ENCODE results near the gene SUGCT.
A peak's percentile ranks its signal among the peaks of the same experiment; 100 is the strongest.

The SUGCT gene

GRCh38 chr7:40566879-40567278 lies 432.1 kb downstream of the SUGCT start:
- in situ Hi-C loops (cut with HindIII; ENCODE audit: low pct_ligation_motif_present, low sequenced_read_pairs): no loop called here
- DNase-seq: no peak
- TF ChIP-seq, protein P1, sequence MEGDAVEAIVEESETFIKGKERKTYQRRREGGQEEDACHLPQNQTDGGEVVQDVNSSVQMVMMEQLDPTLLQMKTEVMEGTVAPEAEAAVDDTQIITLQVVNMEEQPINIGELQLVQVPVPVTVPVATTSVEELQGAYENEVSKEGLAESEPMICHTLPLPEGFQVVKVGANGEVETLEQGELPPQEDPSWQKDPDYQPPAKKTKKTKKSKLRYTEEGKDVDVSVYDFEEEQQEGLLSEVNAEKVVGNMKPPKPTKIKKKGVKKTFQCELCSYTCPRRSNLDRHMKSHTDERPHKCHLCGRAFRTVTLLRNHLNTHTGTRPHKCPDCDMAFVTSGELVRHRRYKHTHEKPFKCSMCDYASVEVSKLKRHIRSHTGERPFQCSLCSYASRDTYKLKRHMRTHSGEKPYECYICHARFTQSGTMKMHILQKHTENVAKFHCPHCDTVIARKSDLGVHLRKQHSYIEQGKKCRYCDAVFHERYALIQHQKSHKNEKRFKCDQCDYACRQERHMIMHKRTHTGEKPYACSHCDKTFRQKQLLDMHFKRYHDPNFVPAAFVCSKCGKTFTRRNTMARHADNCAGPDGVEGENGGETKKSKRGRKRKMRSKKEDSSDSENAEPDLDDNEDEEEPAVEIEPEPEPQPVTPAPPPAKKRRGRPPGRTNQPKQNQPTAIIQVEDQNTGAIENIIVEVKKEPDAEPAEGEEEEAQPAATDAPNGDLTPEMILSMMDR (IDR thresholded peaks at IDR 0.05; ENCODE audit: low read depth, low read length, missing control alignments): no peak
- H3K27ac ChIP-seq: no peak overlapping the region
- no peak overlapping the region for H3K4me3 ChIP-seq (ENCODE audit: low read depth, low read length)
- H3K27me3 ChIP-seq (replicated peaks): no peaks in the 10 kb centered on the region
- H3K36me3 ChIP-seq (replicated peaks): no peaks in the 10 kb centered on the region

DNA sequence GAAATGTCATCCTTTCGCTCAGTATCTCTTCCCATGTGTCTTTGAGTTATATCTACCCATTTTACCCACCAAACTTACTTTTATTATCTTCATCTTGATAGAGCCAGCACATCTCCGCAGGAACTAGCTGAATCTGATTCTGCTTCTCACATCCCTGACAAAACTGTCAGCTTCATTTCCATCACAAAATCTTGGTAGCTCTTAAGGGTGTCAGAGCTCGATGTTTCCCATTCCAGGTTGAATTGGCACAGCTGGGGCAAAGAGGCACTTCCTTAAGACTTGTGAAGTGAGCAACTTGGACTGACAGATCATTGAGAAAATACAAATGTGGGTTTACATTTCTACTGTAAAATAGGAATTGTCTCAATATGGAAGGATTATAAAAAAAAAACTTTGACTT lies 434.5 kb downstream of the SUGCT start:
- Histone ChIP-seq H3K4me3 (ENCODE audit: low read depth, low read length) (no peak overlapping the region), H3K27ac (no peak overlapping the region), H3K27me3 (replicated peaks) (no peaks in the 10 kb centered on the region), H3K36me3 (replicated peaks) (no peaks in the 10 kb centered on the region)
- in situ Hi-C loops (cut with HindIII; ENCODE audit: low pct_ligation_motif_present, low sequenced_read_pairs): no loop called here
- no peak for DNase-seq
- TF ChIP-seq, protein P1 (IDR thresholded peaks at IDR 0.05; ENCODE audit: low read depth, low read length, missing control alignments): no peak

DNA sequence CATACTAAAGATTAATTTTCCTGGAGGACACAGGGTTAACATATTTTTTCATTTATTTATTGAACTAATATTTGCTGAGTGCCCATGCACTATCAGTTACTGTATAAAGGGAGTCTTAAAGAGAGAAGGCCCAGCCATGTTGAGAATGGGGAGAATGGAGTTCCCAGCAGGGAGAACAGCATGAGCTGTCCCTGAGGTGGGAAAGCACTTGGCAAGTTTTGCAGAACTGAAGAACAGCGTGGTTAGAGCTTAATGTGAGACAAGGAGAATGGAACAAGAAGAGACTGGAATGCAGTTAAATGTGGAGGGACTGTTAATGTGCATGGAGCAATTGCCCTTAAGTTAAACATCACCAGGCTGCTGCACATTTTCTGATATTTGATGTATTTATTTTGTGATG lies 435.4 kb downstream of the SUGCT start:
- TF ChIP-seq, protein P1 (IDR thresholded peaks at IDR 0.05; ENCODE audit: low read depth, low read length, missing control alignments): no peak
- in situ Hi-C loops (cut with HindIII; ENCODE audit: low pct_ligation_motif_present, low sequenced_read_pairs): no loop called here
- Histone ChIP-seq H3K36me3 (replicated peaks) (no peaks in the 10 kb centered on the region), H3K27me3 (replicated peaks) (no peaks in the 10 kb centered on the region), H3K4me3 (ENCODE audit: low read depth, low read length) (no peak overlapping the region), H3K27ac (no peak overlapping the region)
- DNase-seq: peak; percentile 7

DNA sequence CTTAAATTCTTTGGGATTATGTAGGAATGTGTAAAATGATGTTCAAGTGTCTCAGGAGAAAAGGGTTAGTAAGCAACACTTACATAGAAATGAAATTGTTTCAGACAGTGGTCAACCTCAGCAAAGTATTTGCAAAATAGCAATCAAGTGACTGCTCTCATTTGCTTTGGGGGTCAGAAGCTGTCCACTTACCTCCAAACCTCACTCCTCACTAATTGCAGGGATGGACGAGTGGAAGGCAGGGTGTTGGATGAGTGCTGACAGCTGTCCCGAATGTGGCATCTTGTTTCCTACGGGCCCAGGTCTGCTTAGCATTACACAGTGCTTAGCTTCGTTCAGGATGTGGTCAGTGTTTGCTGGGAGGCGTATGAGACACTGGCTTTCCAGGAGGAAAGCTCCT lies 437.0 kb downstream of the SUGCT start:
- Histone ChIP-seq H3K27ac (peak overlapping the region; percentile 45), H3K27me3 (replicated peaks) (no peaks in the 10 kb centered on the region), H3K4me3 (ENCODE audit: low read depth, low read length) (no peak overlapping the region), H3K36me3 (replicated peaks) (no peaks in the 10 kb centered on the region)
- DNase-seq: peak; percentile 50
- in situ Hi-C loops (cut with HindIII; ENCODE audit: low pct_ligation_motif_present, low sequenced_read_pairs): no loop called here
- TF ChIP-seq, protein P1 (IDR thresholded peaks at IDR 0.05; ENCODE audit: low read depth, low read length, missing control alignments): no peak

DNA sequence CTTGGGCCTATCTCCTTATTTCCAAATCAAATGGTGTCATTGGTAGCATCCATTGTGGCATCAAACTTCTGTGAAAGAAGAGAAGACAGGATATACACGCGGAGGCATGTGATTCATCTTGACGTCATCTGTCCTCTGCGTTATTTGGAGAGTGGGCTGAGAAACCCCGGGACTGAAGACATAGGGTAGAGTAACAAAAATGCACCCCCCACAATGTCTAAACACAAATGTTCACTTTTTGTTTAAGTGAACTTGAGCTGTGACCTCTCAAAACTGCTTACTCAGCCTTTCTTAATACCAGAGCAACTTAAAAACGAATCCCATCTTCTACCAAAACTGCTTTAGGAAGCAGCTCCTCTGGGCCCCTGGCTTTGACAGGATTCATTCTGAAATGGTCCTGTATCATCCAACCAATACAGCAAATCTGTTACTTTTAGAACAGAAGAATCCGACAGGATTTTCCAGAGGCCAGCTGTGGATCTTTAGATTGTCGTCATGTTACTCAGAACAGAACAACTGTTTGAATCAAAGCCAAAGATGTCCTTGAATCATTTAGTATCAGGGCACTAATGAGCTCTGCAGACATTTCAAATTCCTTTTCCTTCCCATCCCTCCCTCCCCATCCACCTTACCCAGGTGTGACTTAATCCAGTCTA lies 438.1 kb downstream of the SUGCT start:
- DNase-seq: peak; percentile 88
- H3K27me3 ChIP-seq (replicated peaks): no peaks in the 10 kb centered on the region
- H3K36me3 ChIP-seq (replicated peaks): no peaks in the 10 kb centered on the region
- H3K27ac ChIP-seq: peak overlapping the region; percentile 45
- in situ Hi-C loops (cut with HindIII; ENCODE audit: low pct_ligation_motif_present, low sequenced_read_pairs): no loop called here
- H3K4me3 ChIP-seq (ENCODE audit: low read depth, low read length): no peak overlapping the region
- TF ChIP-seq, protein P1 (IDR thresholded peaks at IDR 0.05; ENCODE audit: low read depth, low read length, missing control alignments): no peak

- no peak overlapping the region for H3K4me3 ChIP-seq (ENCODE audit: low read depth, low read length)
- peak; percentile 60 for DNase-seq
- no peaks in the 10 kb centered on the region for H3K36me3 ChIP-seq (replicated peaks)
- TF ChIP-seq, protein P1 (IDR thresholded peaks at IDR 0.05; ENCODE audit: low read depth, low read length, missing control alignments): peak; percentile 48
- peak overlapping the region; percentile 39 for H3K27ac ChIP-seq
- no peaks in the 10 kb centered on the region for H3K27me3 ChIP-seq (replicated peaks)
- in situ Hi-C loops (cut with HindIII; ENCODE audit: low pct_ligation_motif_present, low sequenced_read_pairs): no loop called here
Observed at GRCh38 chr7:40579401-40579800, 444.6 kb downstream of the SUGCT start.
